Measurements from ENCODE around the gene GALNT14. TPM values are rescaled to one million over a fixed set of nuclear protein-coding genes. Genes with fewer than 3 reads are reported as not detected.
"Not testable (repeated sequence)": the region's sequence is repeated elsewhere in the genome, so short reads cannot be mapped to it uniquely, and the experiment has no call there.

Gene GALNT14
- polyA plus RNA-seq, 6 donors from 2014 or later: 0.45 to 1.4 (median 0.64) TPM; not detected in 2

- Mint-ChIP-seq H3K4me1 (no peaks in the 10 kb centered on the region), H3K27me3 (no peaks in the 10 kb centered on the region), H3K4me3 (no peak overlapping the region), H3K27ac (no peak overlapping the region), H3K9me3 (peaks cover 0 to 3% (median 0%) of the 10 kb centered on the region in 7 donors), H3K36me3 (no peaks in the 10 kb centered on the region)
- DNase-seq (no peak), ATAC-seq (ENCODE audit: low read depth in 2 of 2) (no peak)
Measured at GRCh38 chr2:30910686-30911085, 227.6 kb downstream of the GALNT14 start.

GRCh38 chr2:30904437-30904836, 233.8 kb downstream of the GALNT14 start:
- not testable (repeated sequence) for DNase-seq; H3K4me1 Mint-ChIP-seq; H3K36me3 Mint-ChIP-seq; ATAC-seq (ENCODE audit: low read depth in 2 of 2); H3K9me3 Mint-ChIP-seq; H3K27me3 Mint-ChIP-seq; H3K27ac Mint-ChIP-seq; H3K4me3 Mint-ChIP-seq

GRCh38 chr2:30903326-30903725, 234.9 kb downstream of the GALNT14 start:
- peaks cover 0 to 3% of the 10 kb centered on the region in 2 donors for H3K36me3 Mint-ChIP-seq
- peaks cover 0 to 7% (median 4%) of the 10 kb centered on the region in 7 donors for H3K9me3 Mint-ChIP-seq
- DNase-seq (no peak), ATAC-seq (ENCODE audit: low read depth in 2 of 2) (no peak)
- peak overlapping the region in 1 of 6 donors; percentile 26 for H3K27ac Mint-ChIP-seq
- no peaks in the 10 kb centered on the region for H3K4me1 Mint-ChIP-seq
- H3K4me3 Mint-ChIP-seq: no peak overlapping the region
- no peaks in the 10 kb centered on the region for H3K27me3 Mint-ChIP-seq

GRCh38 chr2:30900381-30900780, 237.9 kb downstream of the GALNT14 start:
- Mint-ChIP-seq H3K4me1 (no peaks in the 10 kb centered on the region), H3K36me3 (peaks cover 0 to 6% of the 10 kb centered on the region in 2 donors), H3K4me3 (no peak overlapping the region), H3K27me3 (no peaks in the 10 kb centered on the region), H3K9me3 (peaks cover 0 to 13% (median 6%) of the 10 kb centered on the region in 7 donors), H3K27ac (no peak overlapping the region)
- no peak for DNase-seq
- no peak for ATAC-seq (ENCODE audit: low read depth in 2 of 2)

- Mint-ChIP-seq H3K36me3 (peaks cover 0 to 6% of the 10 kb centered on the region in 2 donors), H3K27ac (peak overlapping the region in 1 of 6 donors; percentile 27), H3K9me3 (peaks cover 0 to 13% (median 6%) of the 10 kb centered on the region in 7 donors), H3K4me1 (no peaks in the 10 kb centered on the region), H3K4me3 (no peak overlapping the region), H3K27me3 (no peaks in the 10 kb centered on the region)
- ATAC-seq (ENCODE audit: low read depth in 2 of 2): no peak
- no peak for DNase-seq
Measured at GRCh38 chr2:30899516-30900054, 238.7 kb downstream of the GALNT14 start.

DNA sequence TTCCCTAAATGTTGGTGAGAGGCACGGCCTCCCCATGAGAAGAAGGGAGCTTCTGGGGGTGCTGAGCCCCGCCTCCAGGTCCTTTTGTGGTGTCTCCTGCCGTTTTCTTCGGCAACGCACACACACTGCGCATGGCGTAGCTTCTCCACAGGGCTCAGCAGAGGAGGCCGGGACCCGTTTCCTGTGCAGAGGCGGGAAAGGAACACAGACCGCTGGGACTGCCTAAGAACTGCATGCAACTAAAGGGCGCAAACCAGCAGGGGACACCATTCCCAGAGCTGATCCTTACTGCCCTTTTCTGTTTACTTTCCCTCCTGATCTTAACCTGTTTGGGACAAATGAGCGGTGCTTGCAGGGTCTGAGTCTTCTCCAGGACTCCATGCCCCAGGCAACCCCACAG, 240.7 kb downstream of the GALNT14 start:
- H3K36me3 Mint-ChIP-seq: peaks cover 0 to 6% of the 10 kb centered on the region in 2 donors
- H3K4me3 Mint-ChIP-seq: no peak overlapping the region
- H3K9me3 Mint-ChIP-seq: peaks cover 0 to 13% (median 6%) of the 10 kb centered on the region in 7 donors
- H3K27me3 Mint-ChIP-seq: peaks cover 0 to 3% (median 0%) of the 10 kb centered on the region in 3 donors
- DNase-seq: no peak
- ATAC-seq (ENCODE audit: low read depth in 2 of 2): no peak
- H3K27ac Mint-ChIP-seq: no peak overlapping the region
- no peaks in the 10 kb centered on the region for H3K4me1 Mint-ChIP-seq

DNA sequence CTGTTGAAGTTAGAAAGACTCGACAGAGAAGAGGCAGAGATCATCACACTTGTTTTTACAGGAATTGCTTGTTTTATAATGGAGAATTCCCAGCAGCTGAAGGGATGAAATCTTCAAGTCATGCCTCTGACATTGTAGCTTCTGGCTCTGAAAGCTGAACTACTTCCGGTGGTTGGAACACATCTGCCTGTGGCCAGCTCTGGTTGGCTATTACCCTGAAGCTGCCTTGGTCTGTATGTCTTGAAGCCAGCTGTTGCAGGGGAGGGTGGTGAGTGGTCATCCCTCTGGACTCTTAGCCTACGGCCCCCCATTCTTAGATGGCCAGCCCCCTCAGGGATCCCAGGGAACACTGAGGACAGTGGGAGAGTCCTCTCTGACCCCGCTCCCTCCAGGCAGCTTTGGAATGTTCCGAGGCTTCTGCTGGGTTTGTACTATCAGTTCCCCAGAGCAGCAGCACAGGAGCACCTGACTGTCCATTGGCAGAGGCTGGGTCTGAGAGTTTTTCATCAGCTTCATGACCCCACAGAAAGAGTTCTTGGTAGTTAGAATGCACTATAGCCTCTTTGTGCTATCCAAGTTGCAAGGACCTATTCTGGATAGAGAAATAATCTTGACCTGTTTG, 243.6 kb downstream of the GALNT14 start:
- no peak for ATAC-seq (ENCODE audit: low read depth in 2 of 2)

GRCh38 chr2:30888852-30889409, 249.3 kb downstream of the GALNT14 start:
- DNase-seq (no peak), ATAC-seq (ENCODE audit: low read depth in 2 of 2) (no peak)
- Mint-ChIP-seq H3K4me1 (no peaks in the 10 kb centered on the region), H3K4me3 (no peak overlapping the region), H3K36me3 (no peaks in the 10 kb centered on the region), H3K27me3 (peaks cover 0 to 3% (median 0%) of the 10 kb centered on the region in 3 donors), H3K27ac (no peak overlapping the region), H3K9me3 (peaks cover 0 to 1% (median 0%) of the 10 kb centered on the region in 7 donors)

More for the DNA sequence above, 243.6 kb downstream of the GALNT14 start:
- Mint-ChIP-seq H3K9me3 (peaks cover 0 to 13% (median 6%) of the 10 kb centered on the region in 7 donors), H3K27ac (no peak overlapping the region), H3K36me3 (peaks cover 0 to 6% of the 10 kb centered on the region in 2 donors), H3K4me1 (no peaks in the 10 kb centered on the region), H3K27me3 (peaks cover 0 to 3% (median 0%) of the 10 kb centered on the region in 3 donors), H3K4me3 (no peak overlapping the region)
- DNase-seq: no peak

- Mint-ChIP-seq H3K27ac (no peak overlapping the region), H3K4me3 (no peak overlapping the region), H3K36me3 (no peaks in the 10 kb centered on the region), H3K9me3 (peaks cover 0 to 1% (median 0%) of the 10 kb centered on the region in 7 donors), H3K27me3 (no peaks in the 10 kb centered on the region), H3K4me1 (no peaks in the 10 kb centered on the region)
- DNase-seq (no peak), ATAC-seq (ENCODE audit: low read depth in 2 of 2) (no peak)
Measured at GRCh38 chr2:30886080-30886479, 252.2 kb downstream of the GALNT14 start.

DNA sequence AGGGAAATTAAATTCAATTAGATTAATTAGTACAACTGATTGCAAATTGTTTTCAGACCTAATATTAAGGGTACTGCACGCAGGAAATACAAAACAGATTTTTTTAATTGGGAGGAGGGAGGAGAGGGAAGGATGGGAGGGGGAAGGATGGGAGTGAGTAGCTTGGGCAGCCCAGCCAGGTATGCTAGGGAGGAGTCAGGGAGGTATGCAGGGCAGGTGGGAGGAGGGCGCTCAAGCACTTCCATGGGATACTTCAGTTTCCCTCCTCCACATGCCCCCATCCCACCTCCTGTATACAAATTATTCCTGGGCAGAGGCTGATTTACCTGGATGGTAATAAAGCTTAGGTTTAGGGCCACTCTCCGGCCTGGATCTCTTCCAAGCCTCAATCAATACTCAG, 254.4 kb downstream of the GALNT14 start:
- no peak overlapping the region for H3K4me3 Mint-ChIP-seq
- no peaks in the 10 kb centered on the region for H3K36me3 Mint-ChIP-seq
- DNase-seq (no peak), ATAC-seq (ENCODE audit: low read depth in 2 of 2) (no peak)
- no peak overlapping the region for H3K27ac Mint-ChIP-seq
- peaks cover 0 to 1% (median 0%) of the 10 kb centered on the region in 7 donors for H3K9me3 Mint-ChIP-seq
- H3K27me3 Mint-ChIP-seq: no peaks in the 10 kb centered on the region
- H3K4me1 Mint-ChIP-seq: no peaks in the 10 kb centered on the region

DNA sequence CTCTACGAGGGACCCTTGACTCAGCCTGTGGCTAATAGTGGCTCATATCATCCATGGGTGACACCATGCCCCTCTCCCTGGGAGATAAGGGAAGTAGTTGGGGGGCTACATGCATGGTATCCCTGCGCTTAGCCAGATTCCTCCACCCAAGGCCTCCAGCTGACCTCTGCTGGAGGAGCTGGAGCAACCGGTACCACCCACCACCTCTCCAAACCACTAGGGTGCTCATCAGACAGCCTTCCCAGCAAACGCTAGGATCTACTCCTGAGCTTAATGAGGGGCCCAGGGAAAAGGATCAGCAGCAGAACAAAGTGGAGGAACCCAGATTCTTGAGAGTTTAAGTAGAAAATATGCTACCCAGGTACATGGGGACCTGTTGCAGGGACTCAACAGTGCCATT, 255.1 kb downstream of the GALNT14 start:
- Mint-ChIP-seq H3K4me3 (no peak overlapping the region), H3K27me3 (no peaks in the 10 kb centered on the region), H3K36me3 (no peaks in the 10 kb centered on the region), H3K9me3 (peaks cover 0 to 1% (median 0%) of the 10 kb centered on the region in 7 donors), H3K4me1 (no peaks in the 10 kb centered on the region), H3K27ac (no peak overlapping the region)
- no peak for ATAC-seq (ENCODE audit: low read depth in 2 of 2)
- no peak for DNase-seq

- no peaks in the 10 kb centered on the region for H3K4me1 Mint-ChIP-seq
- no peaks in the 10 kb centered on the region for H3K36me3 Mint-ChIP-seq
- DNase-seq (no peak), ATAC-seq (ENCODE audit: low read depth in 2 of 2) (no peak)
- no peaks in the 10 kb centered on the region for H3K27me3 Mint-ChIP-seq
- peaks cover 0 to 8% (median 0%) of the 10 kb centered on the region in 7 donors for H3K9me3 Mint-ChIP-seq
- no peak overlapping the region for H3K27ac Mint-ChIP-seq
- no peak overlapping the region for H3K4me3 Mint-ChIP-seq
Measured at GRCh38 chr2:30880516-30880915, 257.7 kb downstream of the GALNT14 start.

- H3K27ac Mint-ChIP-seq: no peak overlapping the region
- no peak for ATAC-seq (ENCODE audit: low read depth in 2 of 2)
- H3K9me3 Mint-ChIP-seq: peaks cover 3 to 21% (median 7%) of the 10 kb centered on the region in 7 donors
- no peaks in the 10 kb centered on the region for H3K4me1 Mint-ChIP-seq
- DNase-seq: no peak
- H3K36me3 Mint-ChIP-seq: no peaks in the 10 kb centered on the region
- peaks cover 0 to 7% (median 0%) of the 10 kb centered on the region in 3 donors for H3K27me3 Mint-ChIP-seq
- H3K4me3 Mint-ChIP-seq: no peak overlapping the region
Measured at GRCh38 chr2:30877833-30878232, 260.4 kb downstream of the GALNT14 start.

- H3K36me3 Mint-ChIP-seq: no peaks in the 10 kb centered on the region
- H3K4me1 Mint-ChIP-seq: no peaks in the 10 kb centered on the region
- peak overlapping the region in 1 of 8 donors; percentile 7 for H3K4me3 Mint-ChIP-seq
- ATAC-seq (ENCODE audit: low read depth in 2 of 2): no peak
- H3K9me3 Mint-ChIP-seq: peaks cover 3 to 20% (median 8%) of the 10 kb centered on the region in 7 donors
- H3K27ac Mint-ChIP-seq: peak overlapping the region in 1 of 6 donors; percentile 81
- no peak for DNase-seq
- H3K27me3 Mint-ChIP-seq: peaks cover 0 to 12% (median 8%) of the 10 kb centered on the region in 3 donors
Measured at GRCh38 chr2:30872797-30873196, 265.4 kb downstream of the GALNT14 start.
